Endothelial cell of umbilical vein (primary cell): ENCODE results near the gene BTBD19. TPM values are rescaled to one million over a fixed set of nuclear protein-coding genes. Genes with fewer than 3 reads are reported as not detected.

Experiments used
- BruUV-seq: library from RNA; stranded (reverse); fragments of 400-500 nt; replicated peaks from 2 replicates; lab custom pipeline; 2021; lab: Mats Ljungman, UMichigan
- CTCF ChIA-PET: fragments of 300-600, 350-600 bp; sonication (Branson Sonifier 250); formaldehyde crosslinking; loops from one replicate; lab custom pipeline; 2021; ENCODE audit warnings: antibody characterized with exemption, inconsistent platforms; lab: Charles Lee
- POLR2A ChIA-PET: fragments of 300-600, 350-600 bp; sonication (Branson Sonifier 250); formaldehyde crosslinking; loops from one replicate; lab custom pipeline; 2021; ENCODE audit warnings: antibody characterized with exemption, inconsistent platforms; lab: Charles Lee
- DNase-seq: peaks from one replicate; pipeline ENCODE4 v3.0.0-alpha.2; 2011; ENCODE audit warnings: low read depth, low spot score
- FAIRE-seq: peaks from 2 replicates; lab custom pipeline; 2011; peaks lifted over from hg19 to GRCh38; lab: Jason Lieb, UNC
- H2AFZ ChIP-seq: 2 replicates; pipeline ENCODE4 v1.6.0; 2012; ENCODE audit warnings: low read depth, low read length, control low read depth, inconsistent platforms
- H3K27ac ChIP-seq: 2 replicates; pipeline ENCODE4 v1.5.1; 2011; ENCODE audit warnings: low read depth, mild to moderate bottlenecking, control low read depth, low read length, moderate library complexity; ENCODE audit not compliant: insufficient read depth
- H3K27me3 ChIP-seq, 2 experiments: 2 replicates each; pipeline versions ENCODE4 v1.6.0 to v1.6.1; 2011; ENCODE audit warnings: low read length in 2 of 2, mixed read lengths in 1 of 2; ENCODE audit not compliant: control insufficient read depth in 2 of 2, insufficient read depth in 2 of 2
- H3K36me3 ChIP-seq, 2 experiments: 2 replicates in 1 of 2; 3 replicates in 1 of 2; pipeline ENCODE4 v1.5.1; 2011; ENCODE audit warnings: low read length in 2 of 2, mild to moderate bottlenecking in 1 of 2, moderate library complexity in 1 of 2; ENCODE audit not compliant: control insufficient read depth in 2 of 2, insufficient read depth in 2 of 2; ENCODE audit errors: extremely low read depth in 1 of 2
- H3K4me1 ChIP-seq: 3 replicates; pipeline ENCODE4 v1.5.1; 2011; ENCODE audit warnings: mild to moderate bottlenecking, low read length; ENCODE audit not compliant: control insufficient read depth, insufficient read depth; ENCODE audit errors: extremely low read depth
- H3K4me2 ChIP-seq: 2 replicates; pipeline ENCODE4 v1.6.1; 2011; ENCODE audit warnings: low read length, control low read depth, mixed read lengths; ENCODE audit not compliant: insufficient read depth
- H3K4me3 ChIP-seq, 3 experiments: fragments of 200-600 bp in 1 of 3; sonication (generic), shearing (Covaris generic) in 1 of 3; replicated peaks in 1 of 3; 2 replicates each; pipeline ENCODE4 v1.5.1; 2011 to 2016; ENCODE audit warnings: control low read depth in 3 of 3, low read length in 3 of 3, mild to moderate bottlenecking in 2 of 3, inconsistent platforms in 1 of 3, low read depth in 1 of 3, moderate library complexity in 1 of 3; ENCODE audit not compliant: insufficient read depth in 1 of 3
- H3K79me2 ChIP-seq: 2 replicates; pipeline ENCODE4 v1.6.0; 2012; ENCODE audit warnings: low read length, inconsistent platforms; ENCODE audit not compliant: control insufficient read depth, insufficient read depth
- H3K9ac ChIP-seq: replicated peaks from 2 replicates; pipeline ENCODE3; 2011; ENCODE audit warnings: low read length, control low read depth; ENCODE audit not compliant: insufficient read depth; ENCODE audit errors: extremely low read depth
- H3K9me1 ChIP-seq: replicated peaks from 3 replicates; pipeline ENCODE4 v1.6.0; 2011; ENCODE audit warnings: mild to moderate bottlenecking, low read length; ENCODE audit not compliant: control insufficient read depth, insufficient read depth; ENCODE audit errors: extremely low read depth
- H3K9me3 ChIP-seq: replicated peaks from 2 replicates; pipeline ENCODE4 v1.5.1; 2012; ENCODE audit warnings: low read length, inconsistent platforms; ENCODE audit not compliant: control insufficient read depth, insufficient read depth
- H4K20me1 ChIP-seq: replicated peaks from 2 replicates; pipeline ENCODE3; 2011; ENCODE audit warnings: mild to moderate bottlenecking, low read length; ENCODE audit not compliant: control insufficient read depth, insufficient read depth; ENCODE audit errors: extremely low read depth
- CTCF ChIP-seq, 2 donors: IDR thresholded peaks; 1 replicate in 1 of 2; 2 replicates in 1 of 2; pipeline ENCODE4 v1.5.1; 2011; ENCODE audit warnings: low read length in 2 of 2, mild to moderate bottlenecking in 2 of 2, moderate library complexity in 2 of 2, control low read depth in 1 of 2, inconsistent platforms in 1 of 2, low read depth in 1 of 2; ENCODE audit not compliant: insufficient read depth in 1 of 2; ENCODE audit errors: extremely low read depth in 1 of 2
- EZH2 ChIP-seq: IDR thresholded peaks from 2 replicates; pipeline ENCODE4 v1.6.1; 2012; ENCODE audit warnings: borderline replicate concordance, low read depth, mild to moderate bottlenecking, moderate library complexity, low read length, inconsistent platforms; ENCODE audit not compliant: severe bottlenecking
- FOS ChIP-seq: IDR thresholded peaks from 2 replicates; pipeline ENCODE4 v1.6.1; 2011; ENCODE audit warnings: mild to moderate bottlenecking, low read length, moderate library complexity, borderline replicate concordance; ENCODE audit not compliant: insufficient read depth
- GATA2 ChIP-seq: IDR thresholded peaks from 2 replicates; pipeline ENCODE4 v1.7.0; 2011; ENCODE audit warnings: low read depth, mild to moderate bottlenecking, moderate library complexity, mixed read lengths, low read length; ENCODE audit not compliant: insufficient read length, insufficient read depth
- JUN ChIP-seq: IDR thresholded peaks from 2 replicates; pipeline ENCODE4 v1.6.1; 2011; ENCODE audit warnings: borderline replicate concordance, low read depth; ENCODE audit not compliant: insufficient read length, insufficient read depth
- MAX ChIP-seq: IDR thresholded peaks from 2 replicates; pipeline ENCODE4 v1.6.1; 2011; ENCODE audit not compliant: insufficient read depth, insufficient read length
- MYC ChIP-seq: IDR thresholded peaks from one replicate; pipeline ENCODE4 v1.6.1; 2011; ENCODE audit warnings: mild to moderate bottlenecking, low read depth, low read length
- POLR2A ChIP-seq: IDR thresholded peaks from 2 replicates; pipeline ENCODE4 v1.6.1; 2012; ENCODE audit warnings: low read depth, mild to moderate bottlenecking, control low read depth, low read length
- POLR2AphosphoS5 ChIP-seq: IDR thresholded peaks from 2 replicates; pipeline ENCODE4 v1.6.1; 2012; ENCODE audit warnings: low read depth, mild to moderate bottlenecking, control low read depth, low read length, moderate library complexity; ENCODE audit not compliant: insufficient read depth
- dilution Hi-C: fragments of 300-500 bp; cut with MboI; formaldehyde crosslinking; loops from one replicate; pipeline ENCODE4 v1.15.0; 2019; ENCODE audit warnings: low sequenced_read_pairs; ENCODE audit not compliant: extremely low pct_ligation_motif_present
- intact Hi-C: fragments of 100-400 bp; cut with micrococcal nuclease; formaldehyde crosslinking; loops from one replicate; pipeline ENCODE4 v1.10.0; 2022
- polyA plus RNA-seq, 4 experiments: library from polyadenylated mRNA; depleted of rRNA in 3 of 4; stranded (reverse) in 3 of 4; unstranded in 1 of 4; fragments of >200 nt; gene quantifications; 2 replicates each; pipeline versions ENCODE4 v1.2.1 to v1.2.3, GENCODE V29; 2011 to 2012; ENCODE audit warnings: missing spikeins in 1 of 4
- total RNA-seq: library from RNA; stranded (reverse); gene quantifications from 2 replicates; pipeline ENCODE4 v1.2.3, GENCODE V29; 2021

The BTBD19 gene
- total and polyA plus RNA-seq, 2 donors (not counting 3 experiments of a cell fraction or from before 2014, with no cell fraction given), result 69.9 to 97.9 TPM

GRCh38 chr1:44842486-44842861, 34.2 kb downstream of the BTBD19 start:
- peak overlapping the region; percentile 56 for H3K4me2 ChIP-seq
- POLR2A ChIA-PET, result interaction anchor here (0.8 to 1.4 kb wide), 3 partner anchors 23 to 121 kb away, joined by 3 read pairs; partner anchors contain the start of gene RPS8
- no peaks in the 10 kb centered on the region for H4K20me1 ChIP-seq
- no peaks in the 10 kb centered on the region for H3K9me1 ChIP-seq
- BruUV-seq, result no TSS peak
- dilution Hi-C loops, result no loop called here
- H3K36me3 ChIP-seq, result no peaks in the 10 kb centered on the region
- no peaks in the 10 kb centered on the region for H3K4me1 ChIP-seq
- peak overlapping the region; percentile 49 for H2AFZ ChIP-seq
- H3K27ac ChIP-seq, result no peak overlapping the region
- DNase-seq (no peak), FAIRE-seq (no peak)
- peak overlapping the region in 2 of 3 experiments; percentile 48 to 53 for H3K4me3 ChIP-seq
- no peaks in the 10 kb centered on the region for H3K27me3 ChIP-seq
- H3K9ac ChIP-seq, result no peak overlapping the region
- no peak for TF ChIP-seq MYC
- no peak for TF ChIP-seq MAX
- no peak for TF ChIP-seq JUN
- TF ChIP-seq FOS, result no peak
- TF ChIP-seq POLR2A, result no peak
- no peak for TF ChIP-seq GATA2
- no peak for TF ChIP-seq EZH2
- TF ChIP-seq CTCF (IDR thresholded peaks at IDR 0.05; ENCODE audit: extremely low read depth in 1 of 2, insufficient read depth in 1 of 2, low read depth in 1 of 2, low read length in 2 of 2), result no peak
- no peak for TF ChIP-seq POLR2AphosphoS5
- CTCF ChIA-PET, result interaction anchor here (0.9 to 1.3 kb wide), 5 partner anchors 82 to 176 kb away, joined by 3 to 6 read pairs (median 3); partner anchors contain the start of genes EIF2B3, HECTD3 and UROD
- H3K79me2 ChIP-seq, result no peaks in the 10 kb centered on the region
- no peaks in the 10 kb centered on the region for H3K9me3 ChIP-seq
- intact Hi-C loops, result loop anchor here (5.0 kb wide), 1 partner anchor 80 kb away; no protein-coding TSS in a partner anchor
